ENCODE results near the gene PIGN. TPM values are rescaled to one million over a fixed set of nuclear protein-coding genes. Genes with fewer than 3 reads are reported as not detected.

PIGN gene
- total RNA-seq, 4 donors from 2014 or later, result 10.5 to 32.4 (median 17.3) TPM

DNA sequence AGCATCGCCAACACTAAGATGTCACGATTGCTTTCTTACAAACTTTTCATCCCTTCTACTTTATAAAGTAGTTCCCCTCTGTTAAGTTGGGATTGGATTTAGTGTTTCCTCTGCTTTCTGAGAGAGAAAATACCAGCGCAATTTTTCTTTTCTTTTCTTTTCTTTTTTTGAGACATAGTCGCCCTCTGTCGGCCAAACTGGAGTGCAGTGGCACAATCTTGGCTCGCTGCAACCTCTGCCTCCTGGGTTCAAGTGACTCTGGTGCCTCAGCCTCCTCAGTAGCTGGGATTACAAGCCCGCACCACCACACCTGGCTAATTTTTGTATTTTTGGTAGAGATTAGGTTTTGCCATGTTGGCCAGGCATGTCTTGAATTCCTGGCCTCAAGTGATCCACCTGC lies 9.2 kb upstream of the PIGN start:
- H3K27ac ChIP-seq, result no peak overlapping the region
- H3K36me3 ChIP-seq, result no peaks in the 10 kb centered on the region
- TF ChIP-seq EP300 (IDR thresholded peaks at IDR 0.05), result no peak
- TF ChIP-seq, protein P1, sequence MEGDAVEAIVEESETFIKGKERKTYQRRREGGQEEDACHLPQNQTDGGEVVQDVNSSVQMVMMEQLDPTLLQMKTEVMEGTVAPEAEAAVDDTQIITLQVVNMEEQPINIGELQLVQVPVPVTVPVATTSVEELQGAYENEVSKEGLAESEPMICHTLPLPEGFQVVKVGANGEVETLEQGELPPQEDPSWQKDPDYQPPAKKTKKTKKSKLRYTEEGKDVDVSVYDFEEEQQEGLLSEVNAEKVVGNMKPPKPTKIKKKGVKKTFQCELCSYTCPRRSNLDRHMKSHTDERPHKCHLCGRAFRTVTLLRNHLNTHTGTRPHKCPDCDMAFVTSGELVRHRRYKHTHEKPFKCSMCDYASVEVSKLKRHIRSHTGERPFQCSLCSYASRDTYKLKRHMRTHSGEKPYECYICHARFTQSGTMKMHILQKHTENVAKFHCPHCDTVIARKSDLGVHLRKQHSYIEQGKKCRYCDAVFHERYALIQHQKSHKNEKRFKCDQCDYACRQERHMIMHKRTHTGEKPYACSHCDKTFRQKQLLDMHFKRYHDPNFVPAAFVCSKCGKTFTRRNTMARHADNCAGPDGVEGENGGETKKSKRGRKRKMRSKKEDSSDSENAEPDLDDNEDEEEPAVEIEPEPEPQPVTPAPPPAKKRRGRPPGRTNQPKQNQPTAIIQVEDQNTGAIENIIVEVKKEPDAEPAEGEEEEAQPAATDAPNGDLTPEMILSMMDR (IDR thresholded peaks at IDR 0.05), result no peak
- TF ChIP-seq POLR2AphosphoS5 (IDR thresholded peaks at IDR 0.05), result no peak
- no peak for TF ChIP-seq POLR2A (IDR thresholded peaks at IDR 0.05)
- H3K4me3 ChIP-seq, result no peak overlapping the region
- H3K4me1 ChIP-seq, result peaks cover 0 to 26% (median 0%) of the 10 kb centered on the region in 3 donors
- 90 to 94% methylated on average over 5 to 7 of the region's 7 CpGs for WGBS, 2 donors (ENCODE audit: low coverage in 1 of 2)
- no peaks in the 10 kb centered on the region for H3K27me3 ChIP-seq
- H3K9me3 ChIP-seq, result no peaks in the 10 kb centered on the region
- ATAC-seq, result no peak

DNA sequence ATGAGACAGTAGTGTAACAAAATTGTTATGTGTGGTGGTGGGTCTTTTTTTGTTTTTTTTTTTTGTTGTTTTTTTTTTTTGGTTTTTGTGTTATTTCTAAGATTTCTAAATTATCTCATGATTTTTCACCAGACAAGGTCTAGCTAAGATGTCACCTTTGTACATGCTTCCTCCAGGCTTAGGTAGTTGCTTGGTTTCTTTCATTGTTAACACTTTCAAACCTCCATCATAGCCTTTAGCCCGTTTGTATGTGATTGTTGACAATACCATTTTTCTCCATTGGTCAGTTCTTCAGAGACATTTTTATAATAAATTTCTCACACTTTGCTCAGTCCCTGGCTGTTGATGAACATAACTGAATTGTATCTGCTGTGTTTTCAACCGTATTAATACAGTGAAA lies 2.4 kb upstream of the PIGN start:
- Histone ChIP-seq H3K4me3 (peak overlapping the region; percentile 77 to 85), H3K4me1 (peaks cover 0 to 62% (median 11%) of the 10 kb centered on the region in 3 donors)
- 25 to 38% methylated on average over 2 of the region's 2 CpGs for WGBS, 2 donors (ENCODE audit: low coverage in 1 of 2)

GRCh38 chr18:62187543-62188510 lies 971 bp upstream of the PIGN start:
- peak overlapping the region; percentile 10 to 87 (median 84) for H3K27ac ChIP-seq
- no peaks in the 10 kb centered on the region for H3K27me3 ChIP-seq
- no peaks in the 10 kb centered on the region for H3K9me3 ChIP-seq
- H3K36me3 ChIP-seq, result no peaks in the 10 kb centered on the region
- 0 to 4% methylated on average over 4 to 8 of the region's 54 CpGs for WGBS, 2 donors (ENCODE audit: low coverage in 1 of 2)
- ATAC-seq, result no peak
- peaks cover 0 to 66% (median 11%) of the 10 kb centered on the region in 3 donors for H3K4me1 ChIP-seq
- H3K4me3 ChIP-seq, result peak overlapping the region; percentile 77 to 85
- TF ChIP-seq POLR2AphosphoS5 (IDR thresholded peaks at IDR 0.05) (no peak), EP300 (IDR thresholded peaks at IDR 0.05) (no peak), POLR2A (IDR thresholded peaks at IDR 0.05) (no peak)
- TF ChIP-seq, protein P1 (IDR thresholded peaks at IDR 0.05), result no peak

More for the DNA sequence above, 2.4 kb upstream of the PIGN start:
- TF ChIP-seq POLR2A (IDR thresholded peaks at IDR 0.05) (no peak), POLR2AphosphoS5 (IDR thresholded peaks at IDR 0.05) (no peak), EP300 (IDR thresholded peaks at IDR 0.05) (no peak)
- TF ChIP-seq, protein P1 (IDR thresholded peaks at IDR 0.05), result no peak
- Histone ChIP-seq H3K36me3 (no peaks in the 10 kb centered on the region), H3K27me3 (no peaks in the 10 kb centered on the region), H3K27ac (no peak overlapping the region), H3K9me3 (no peaks in the 10 kb centered on the region)
- ATAC-seq, result no peak

GRCh38 chr18:62186499-62186773 lies 420 bp downstream of the PIGN start:
- TF ChIP-seq POLR2AphosphoS5 (IDR thresholded peaks at IDR 0.05) (no peak), POLR2A (IDR thresholded peaks at IDR 0.05) (no peak), EP300 (IDR thresholded peaks at IDR 0.05) (no peak)
- TF ChIP-seq, protein P1 (IDR thresholded peaks at IDR 0.05), result no peak
- Histone ChIP-seq H3K36me3 (no peaks in the 10 kb centered on the region), H3K27me3 (no peaks in the 10 kb centered on the region), H3K9me3 (no peaks in the 10 kb centered on the region), H3K4me1 (peaks cover 0 to 64% (median 11%) of the 10 kb centered on the region in 3 donors), H3K27ac (peak overlapping the region; percentile 27 to 87 (median 83)), H3K4me3 (peak overlapping the region; percentile 77 to 85)
- WGBS, 2 donors (ENCODE audit: low coverage in 1 of 2), result 0% methylated on average over 4 to 8 of the region's 12 CpGs
- ATAC-seq, result no peak
